Glomerular endothelial cell (primary cell): ENCODE data around the gene CCDC106. TPM values are rescaled to one million over a fixed set of nuclear protein-coding genes. Genes with fewer than 3 reads are reported as not detected.

Source experiments
- DNase-seq: peaks from one replicate; pipeline ENCODE4 v3.0.0-alpha.2; 2011; ENCODE audit warnings: low read depth, low spot score; ENCODE audit errors: extremely low read depth
- total RNA-seq: library from RNA; depleted of rRNA; stranded (reverse); fragments of >200 nt; gene quantifications from 2 replicates; pipeline ENCODE4 v1.2.3, GENCODE V29; 2015

Gene CCDC106
- total RNA-seq, 1 donor from 2014 or later = 24.0 TPM

DNA sequence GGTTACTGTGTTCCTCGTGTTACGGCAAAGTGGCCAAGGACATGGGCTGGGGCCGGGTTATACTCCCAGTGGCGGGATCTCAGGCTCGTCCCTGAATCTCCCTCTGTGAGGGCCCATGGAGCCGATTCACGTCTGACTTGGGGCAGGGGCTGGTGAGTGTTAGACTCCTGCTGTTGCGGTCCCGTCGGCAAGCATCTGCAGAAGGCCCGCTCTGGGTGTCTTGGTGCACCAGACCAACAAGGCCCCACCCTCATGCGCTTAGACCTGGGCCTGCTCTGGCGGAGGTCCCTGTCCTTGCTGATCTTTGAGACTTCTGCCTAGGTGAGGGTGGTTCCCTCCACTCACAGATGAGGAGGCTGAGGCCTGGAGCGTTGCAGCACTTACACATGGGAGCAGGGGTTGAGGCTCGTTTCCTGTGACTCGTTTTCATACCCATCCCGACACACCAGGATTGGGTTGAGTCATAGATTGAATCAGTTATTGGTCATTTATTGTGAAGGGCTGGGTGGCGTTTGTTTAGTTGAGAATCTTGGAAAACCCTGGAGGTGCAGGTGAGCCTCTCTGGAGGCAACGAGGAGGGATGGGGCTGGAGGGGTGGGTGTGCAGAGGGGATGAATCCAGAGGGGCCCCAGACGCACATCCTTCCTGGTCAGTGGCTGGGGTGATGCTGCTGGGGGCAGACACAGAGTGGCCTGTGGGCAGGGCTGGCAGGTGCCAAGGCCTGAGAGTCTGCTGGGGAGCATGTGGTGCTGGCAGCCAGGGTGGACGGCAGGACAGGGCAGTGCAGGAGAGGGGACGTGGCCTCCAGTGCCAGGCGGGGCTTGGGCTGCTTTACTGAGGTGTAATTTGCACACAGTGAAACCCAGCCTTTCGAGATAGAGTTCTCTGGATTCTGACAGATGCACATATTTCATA is 31.6 kb downstream of the CCDC106 start:
- DNase-seq = no peak

DNA sequence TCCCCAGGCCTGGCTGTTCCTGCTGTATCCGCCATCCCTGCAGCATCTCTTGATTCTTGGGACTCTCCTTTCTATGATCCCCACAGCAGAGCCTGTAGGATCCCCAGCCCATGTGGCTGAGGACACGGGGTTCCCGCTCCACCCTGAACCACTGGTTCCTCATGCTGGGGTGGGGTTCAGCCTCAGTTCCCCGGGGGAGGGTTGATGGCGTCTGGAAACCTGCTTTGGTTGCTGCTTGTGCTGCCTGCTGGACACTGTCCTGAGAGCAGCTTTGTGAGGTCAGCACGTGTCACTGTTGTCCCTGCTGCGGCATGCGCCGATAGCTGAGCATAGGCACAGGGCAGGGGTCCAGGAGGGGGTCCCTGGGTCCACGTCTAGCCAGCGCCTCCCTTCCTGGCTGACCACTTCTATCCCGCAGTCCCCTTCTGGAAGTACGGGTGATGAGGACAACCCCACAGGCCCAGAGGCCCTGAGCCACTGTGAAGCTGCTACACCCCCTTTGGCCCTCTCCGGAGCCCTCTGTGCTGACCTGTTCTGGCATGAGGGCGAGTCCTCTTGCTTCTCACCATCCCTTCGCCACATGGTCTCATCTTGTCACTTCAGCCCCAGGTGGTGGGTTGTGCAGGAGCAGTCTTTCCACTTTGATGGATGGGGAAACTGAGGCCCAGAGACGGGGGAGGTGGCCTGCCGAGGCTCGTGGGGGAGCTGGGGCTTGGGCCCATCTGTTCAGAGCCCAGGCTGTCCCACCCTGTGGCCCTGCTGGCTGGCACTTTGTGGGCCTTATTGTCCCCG is 32.5 kb downstream of the CCDC106 start:
- DNase-seq = no peak

- no peak for DNase-seq
These were observed 33.4 kb downstream of the CCDC106 start for GRCh38 chr19:55681131-55682092.

- no peak for DNase-seq
These were observed 35.6 kb downstream of the CCDC106 start for GRCh38 chr19:55683449-55684261.

DNA sequence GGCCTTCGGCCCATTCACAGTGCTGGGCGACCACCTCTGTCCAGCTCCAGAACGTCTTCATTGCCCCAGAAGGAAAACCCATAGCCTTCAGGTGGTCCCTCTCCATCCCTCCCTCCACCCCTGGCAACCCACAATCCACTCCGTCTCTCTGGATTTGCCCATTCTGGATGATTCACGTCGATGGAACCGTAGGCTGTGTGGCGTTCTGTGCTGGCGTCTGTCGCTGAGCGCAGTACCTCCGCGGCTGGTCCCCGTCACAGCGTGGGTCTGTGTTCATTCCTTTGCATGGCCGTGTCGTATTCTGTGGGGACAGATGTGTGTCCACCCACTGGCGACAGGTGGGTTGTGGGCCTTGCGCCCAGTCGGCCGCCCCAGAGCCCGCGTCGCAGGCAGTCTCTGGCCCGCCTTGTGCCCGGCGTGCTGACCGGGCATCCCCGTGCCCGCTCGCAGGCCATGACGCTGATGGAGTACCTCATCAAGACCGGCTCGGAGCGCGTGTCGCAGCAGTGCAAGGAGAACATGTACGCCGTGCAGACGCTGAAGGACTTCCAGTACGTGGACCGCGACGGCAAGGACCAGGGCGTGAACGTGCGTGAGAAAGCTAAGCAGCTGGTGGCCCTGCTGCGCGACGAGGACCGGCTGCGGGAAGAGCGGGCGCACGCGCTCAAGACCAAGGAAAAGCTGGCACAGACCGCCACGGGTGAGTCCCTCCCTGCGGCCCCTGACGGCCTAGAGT is 37.1 kb downstream of the CCDC106 start:
- no peak for DNase-seq

- no peak for DNase-seq
These were observed 37.8 kb downstream of the CCDC106 start for GRCh38 chr19:55685776-55686175.

DNA sequence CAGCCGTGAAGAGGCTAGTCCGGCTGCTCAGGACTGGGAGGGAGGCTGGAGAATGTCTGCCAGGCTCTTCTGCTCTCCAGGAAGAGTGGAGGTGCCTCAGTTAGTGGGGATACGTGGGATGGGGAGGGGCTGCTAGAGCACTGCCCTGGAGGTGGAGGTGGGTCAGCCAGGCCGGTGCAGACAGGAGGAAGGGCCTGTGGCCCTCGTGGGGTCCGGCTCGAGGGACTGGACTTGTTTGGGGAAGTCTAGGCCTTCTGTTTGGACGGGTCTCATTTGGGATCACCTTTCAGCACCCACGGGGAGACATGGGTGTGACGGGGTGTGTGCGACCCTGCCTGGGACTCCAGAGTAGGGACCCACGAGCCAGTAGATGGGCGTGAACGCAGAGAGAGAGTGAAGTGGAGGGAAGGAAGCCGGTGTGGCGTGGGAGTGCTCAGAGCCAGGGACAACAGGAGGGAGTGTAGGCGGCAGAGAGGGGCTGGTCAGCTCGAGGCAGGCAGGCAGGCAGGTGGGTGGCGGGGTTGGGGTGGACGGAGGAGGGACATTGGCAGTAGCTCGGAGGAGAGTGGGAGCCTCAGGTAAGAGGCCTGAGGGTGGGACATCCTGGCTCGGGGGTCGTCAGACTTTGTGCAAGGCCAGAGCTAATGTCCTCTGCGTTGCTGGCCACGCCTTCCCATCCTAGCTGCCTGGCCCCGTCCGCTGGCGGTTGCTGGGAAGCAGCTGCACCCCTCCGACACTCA is 38.5 kb downstream of the CCDC106 start:
- DNase-seq = no peak

DNA sequence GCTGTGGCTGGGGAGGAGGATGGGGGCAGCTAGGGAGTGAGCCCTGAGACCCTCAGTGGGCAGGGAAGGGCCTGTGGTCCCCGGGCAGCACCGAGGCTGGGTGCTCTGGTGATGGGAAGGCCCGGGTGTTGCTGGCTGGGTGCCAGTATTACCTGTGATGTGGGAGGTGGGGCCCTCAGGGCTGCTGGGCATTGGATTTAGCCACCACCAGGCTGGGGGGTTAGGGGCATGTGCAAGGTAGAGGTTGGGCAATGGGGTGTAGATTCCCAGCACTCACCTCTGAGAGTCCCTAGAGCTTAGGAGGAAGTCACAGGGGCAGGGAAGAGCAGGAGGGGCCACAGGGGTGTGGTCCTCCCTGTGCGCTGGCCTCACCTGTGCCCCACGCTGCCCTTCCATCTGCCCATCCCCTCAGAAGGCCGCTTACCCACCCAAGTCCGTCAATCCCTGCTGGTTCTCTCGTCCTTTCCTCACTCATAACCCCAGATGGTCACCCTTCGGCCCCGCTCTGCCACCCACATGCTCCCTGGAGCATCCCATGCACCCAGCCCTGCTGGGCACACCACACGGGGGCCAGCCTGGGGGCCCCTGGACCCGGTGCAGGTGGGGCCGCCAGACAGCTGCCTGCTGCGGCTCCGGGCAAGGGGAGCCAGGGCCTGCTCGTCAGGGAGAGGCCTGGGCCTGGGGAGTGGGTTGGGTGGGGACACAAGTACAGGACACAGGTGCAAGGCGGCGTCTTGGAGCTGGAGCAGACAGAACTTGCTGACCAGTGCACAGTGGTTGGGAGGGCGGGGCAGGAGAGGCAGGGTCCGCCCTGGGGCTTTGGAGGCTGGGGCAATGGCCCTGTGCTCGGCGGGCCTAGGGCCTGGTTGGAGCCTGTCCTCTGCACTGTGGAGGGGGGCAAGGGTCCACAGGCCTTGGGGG is 39.5 kb downstream of the CCDC106 start:
- no peak for DNase-seq

- DNase-seq = no peak
These were observed 40.6 kb downstream of the CCDC106 start for GRCh38 chr19:55688422-55689218.

DNA sequence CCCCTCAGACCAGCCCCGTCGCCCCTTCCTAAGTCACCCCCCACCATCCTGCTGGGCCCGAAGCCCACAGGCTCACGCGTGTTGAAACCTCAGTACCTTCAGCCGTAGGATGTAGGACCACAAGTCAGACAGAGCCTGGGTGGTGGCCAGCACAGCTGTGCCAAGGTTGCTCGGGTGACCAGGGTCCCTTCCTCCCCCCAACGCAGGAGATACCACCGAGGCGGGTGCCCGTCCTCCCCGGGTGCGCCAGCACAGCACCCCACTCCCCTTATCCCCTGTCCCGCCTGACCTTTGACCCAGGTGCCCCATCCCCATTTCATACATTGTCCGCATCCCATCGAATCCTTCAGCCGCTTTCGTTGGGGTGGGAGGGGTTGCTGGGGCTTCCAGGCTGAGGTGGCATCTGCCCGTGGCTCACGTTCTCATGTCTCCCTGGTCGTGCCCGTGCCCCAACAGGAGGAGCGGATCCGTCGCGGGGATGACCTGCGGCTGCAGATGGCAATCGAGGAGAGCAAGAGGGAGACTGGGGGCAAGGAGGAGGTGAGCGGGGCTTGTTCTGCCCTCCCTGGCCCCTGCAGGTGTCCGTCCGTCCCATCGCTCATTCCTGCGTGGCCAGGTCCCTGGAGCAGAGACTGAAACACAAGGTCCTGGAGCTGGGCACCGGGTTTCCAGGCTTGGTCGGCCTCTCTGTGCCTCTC is 41.5 kb downstream of the CCDC106 start:
- DNase-seq = no peak

DNA sequence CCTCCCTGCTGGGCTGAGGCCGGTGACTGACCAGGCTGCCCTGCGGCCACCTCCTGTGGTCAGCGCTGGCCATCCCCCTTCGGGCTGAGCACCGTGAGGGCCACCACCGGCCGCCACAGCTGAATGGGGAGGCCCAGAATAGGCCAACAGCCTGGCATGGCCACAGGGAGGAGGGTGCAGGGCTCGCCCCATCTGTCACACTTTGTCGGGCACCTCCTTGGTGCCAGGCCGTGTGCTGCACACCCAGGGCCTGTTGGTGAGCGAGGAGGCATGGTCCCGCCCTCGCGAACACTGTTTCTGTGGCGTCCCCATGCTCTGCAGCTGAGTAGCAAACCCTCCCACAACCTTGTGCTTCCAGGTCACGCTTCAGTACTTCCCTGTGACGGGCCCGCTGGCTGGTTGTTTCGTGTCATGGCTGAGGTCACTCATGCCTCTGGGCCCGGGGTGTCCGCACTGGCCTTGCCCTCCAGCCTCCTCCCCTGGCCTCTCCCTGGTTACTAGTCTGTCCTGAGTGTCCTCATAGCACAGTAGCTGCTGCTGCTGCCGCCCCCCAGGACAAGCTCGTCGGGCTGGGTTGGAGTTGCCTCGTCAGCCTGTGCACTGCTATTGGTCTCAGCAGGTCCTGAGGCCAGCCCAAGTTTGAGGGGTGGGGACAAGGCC is 42.2 kb downstream of the CCDC106 start:
- DNase-seq = no peak

DNA sequence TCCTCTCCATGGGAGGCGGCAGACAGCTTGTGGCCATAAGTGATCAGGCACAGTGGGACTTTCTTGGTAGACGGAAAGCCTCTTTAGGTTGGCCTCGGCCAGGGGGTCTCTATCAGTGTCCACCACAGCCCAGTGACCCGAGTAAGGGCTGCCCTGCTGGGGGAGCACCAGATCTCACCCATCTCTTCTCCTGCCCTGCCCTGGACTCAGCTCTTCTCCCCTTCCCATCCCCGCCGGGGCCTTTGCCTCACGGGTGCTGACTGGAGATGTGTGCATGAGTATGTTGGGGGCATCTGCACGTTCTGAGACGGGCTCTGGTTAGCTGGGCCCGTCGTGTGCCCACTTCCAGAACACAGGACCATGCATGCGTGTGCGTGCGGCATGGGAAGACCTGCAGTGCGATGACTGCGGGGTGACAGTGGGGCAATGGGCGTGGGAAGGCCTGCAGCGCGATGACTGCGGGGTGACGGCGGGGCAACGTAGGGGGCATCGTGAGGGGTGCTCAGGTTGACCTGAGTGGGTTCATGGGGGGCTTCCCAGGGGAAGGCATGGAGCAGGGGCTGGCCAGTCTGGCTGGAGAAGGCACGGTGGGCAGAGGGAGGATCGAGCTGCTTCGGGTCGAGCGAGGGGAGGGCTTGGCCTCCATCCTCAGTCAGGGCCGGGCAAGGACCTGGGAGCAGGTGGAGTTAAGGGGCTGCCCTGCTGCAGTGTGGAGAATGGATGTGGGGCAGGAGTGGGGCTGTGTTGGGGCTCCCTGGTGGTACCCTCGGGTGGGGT is 42.9 kb downstream of the CCDC106 start:
- no peak for DNase-seq

- no peak for DNase-seq
These were observed 43.8 kb downstream of the CCDC106 start for GRCh38 chr19:55691561-55692481.

DNA sequence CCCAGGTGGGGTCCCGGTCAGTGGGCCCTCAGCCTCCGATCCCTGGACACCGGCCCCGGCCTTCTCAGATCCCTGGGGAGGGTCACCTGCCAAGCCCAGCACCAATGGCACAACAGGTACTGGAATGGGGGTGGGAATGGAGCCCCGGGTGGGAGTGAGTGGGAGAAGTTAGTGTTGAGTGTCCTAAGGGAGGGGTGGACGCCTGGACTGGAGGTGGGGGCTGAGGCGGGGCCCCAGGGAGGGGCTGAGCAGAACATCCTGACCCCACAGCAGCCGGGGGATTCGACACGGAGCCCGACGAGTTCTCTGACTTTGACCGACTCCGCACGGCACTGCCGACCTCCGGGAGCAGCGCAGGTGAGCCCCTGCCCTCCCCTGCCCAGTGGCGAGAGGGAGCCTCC is 44.7 kb downstream of the CCDC106 start:
- no peak for DNase-seq
